IPS-20b (cell line): ENCODE results near the gene GSTCD.
A peak's percentile ranks its signal among the peaks of the same experiment; 100 is the strongest.

Experiments used
- H3K27ac ChIP-seq: one replicate; pipeline ENCODE4 v1.5.1; 2013; ENCODE audit warnings: low read length
- H3K27me3 ChIP-seq: 2 replicates; pipeline ENCODE4 v1.6.1; 2013; ENCODE audit warnings: mild to moderate bottlenecking, low read length, inconsistent platforms; ENCODE audit not compliant: insufficient read depth
- H3K36me3 ChIP-seq: 2 replicates; pipeline ENCODE4 v1.6.1; 2013; ENCODE audit warnings: low read depth, mild to moderate bottlenecking, inconsistent platforms, low read length, moderate library complexity; ENCODE audit not compliant: insufficient read depth
- H3K4me1 ChIP-seq: 2 replicates; pipeline ENCODE4 v1.6.1; 2013; ENCODE audit warnings: mild to moderate bottlenecking, control low read depth, inconsistent platforms, low read length, moderate library complexity; ENCODE audit not compliant: insufficient read depth
- H3K4me3 ChIP-seq: 2 replicates; pipeline ENCODE4 v1.5.1; 2013; ENCODE audit warnings: mild to moderate bottlenecking, low read length, inconsistent platforms
- H3K9ac ChIP-seq: 2 replicates; pipeline ENCODE4 v1.6.1; 2013; ENCODE audit warnings: low read depth, mild to moderate bottlenecking, inconsistent platforms, low read length, moderate library complexity
- H3K9me3 ChIP-seq: 2 replicates; pipeline ENCODE4 v1.6.1; 2013; ENCODE audit warnings: mild to moderate bottlenecking, low read depth, low read length, inconsistent platforms; ENCODE audit not compliant: insufficient read depth

Gene GSTCD, protein sequence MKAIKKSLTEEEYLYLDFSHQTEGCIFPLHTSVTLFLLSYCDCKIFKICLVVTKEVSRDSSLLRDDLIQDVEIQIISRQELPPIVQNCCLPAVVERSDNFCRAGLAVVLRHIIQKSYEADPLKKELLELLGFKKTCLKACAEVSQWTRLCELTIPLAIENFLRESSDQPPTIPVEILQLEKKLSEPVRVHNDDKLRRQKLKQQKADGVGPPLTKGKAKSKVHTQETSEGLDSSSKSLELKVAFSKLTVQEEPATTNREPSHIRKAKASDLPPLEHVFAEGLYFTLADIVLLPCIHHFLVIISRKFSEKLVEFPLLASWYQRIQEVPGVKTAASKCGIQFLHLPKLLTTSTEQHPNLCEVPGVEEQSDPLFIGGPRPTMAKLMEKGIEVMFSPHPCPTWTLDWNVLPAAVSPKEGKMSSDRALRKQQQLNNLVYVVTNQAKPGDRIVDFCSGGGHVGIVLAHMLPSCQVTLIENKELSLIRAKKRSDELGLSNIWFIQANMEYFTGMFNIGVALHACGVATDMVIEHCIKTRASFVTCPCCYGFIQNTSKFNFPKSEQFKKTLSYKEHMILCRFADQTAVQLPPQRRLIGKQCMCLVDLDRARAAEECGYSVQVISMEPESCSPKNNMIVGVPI

DNA sequence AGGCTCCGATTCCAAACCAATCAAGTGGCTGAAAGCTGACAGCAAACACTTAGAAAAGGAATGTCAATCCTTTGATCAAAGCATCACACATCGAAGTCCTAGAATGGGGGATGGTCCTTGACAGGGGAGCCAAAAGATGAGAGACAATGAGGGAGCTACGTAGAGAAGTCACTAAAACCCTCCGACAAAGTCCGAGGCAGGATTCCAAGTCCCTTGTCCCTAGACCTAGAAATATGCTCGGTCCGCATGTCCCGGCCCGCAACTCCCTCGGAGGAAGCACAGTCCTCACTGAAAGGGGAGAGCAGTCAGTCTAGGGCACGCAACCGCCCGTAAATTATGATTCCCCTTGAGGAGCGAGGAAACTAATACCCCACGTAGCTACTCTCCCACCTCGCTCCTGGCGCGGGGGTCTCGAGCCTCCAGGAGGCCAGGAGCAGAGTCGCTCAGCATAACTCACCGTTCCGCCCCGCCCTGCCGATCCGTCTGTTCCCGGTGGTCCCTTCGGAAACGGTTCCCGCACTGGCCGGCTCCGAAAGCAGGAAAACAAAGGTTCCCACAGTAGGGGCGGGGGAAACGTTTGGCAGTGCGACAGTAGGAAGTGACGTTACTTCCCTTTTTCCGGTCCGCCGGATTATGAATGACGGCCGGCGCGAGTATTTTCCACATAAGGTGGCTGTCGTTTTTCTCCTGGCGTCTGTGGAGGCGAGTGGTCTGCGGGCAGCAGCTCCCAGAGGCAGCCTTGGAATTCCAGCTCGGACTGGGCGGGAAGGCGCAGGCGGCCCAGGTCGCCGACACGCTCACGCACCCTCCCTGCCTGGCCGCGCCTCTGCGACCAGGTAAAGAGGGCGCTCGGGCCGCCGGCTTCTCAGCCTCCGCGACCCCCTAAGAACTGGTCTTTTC, at the start of gene GSTCD, which contains the start of gene INTS12:
GSTCD (plus strand) TSS at position 604 of the 900 bp plus-strand sequence. CDS start 8,830 bp downstream, outside the sequence.
INTS12 (minus strand) TSS at position 509 of the 900 bp plus-strand sequence. CDS start 8,684 bp downstream, outside the sequence.
- H3K9ac ChIP-seq, result peak within 1 kb of the TSS; percentile 94
- H3K4me1 ChIP-seq, result peaks cover 12% of the 10 kb centered on the region; the same call in 1 of the 2 replicates
- peak within 1 kb of the TSS; percentile 99 for H3K4me3 ChIP-seq
- no peaks in the 10 kb centered on the region for H3K27me3 ChIP-seq
- H3K27ac ChIP-seq, result peak within 1 kb of the TSS; percentile 85
- H3K36me3 ChIP-seq, result no peaks in the 10 kb centered on the region
- H3K9me3 ChIP-seq, result no peaks in the 10 kb centered on the region

DNA sequence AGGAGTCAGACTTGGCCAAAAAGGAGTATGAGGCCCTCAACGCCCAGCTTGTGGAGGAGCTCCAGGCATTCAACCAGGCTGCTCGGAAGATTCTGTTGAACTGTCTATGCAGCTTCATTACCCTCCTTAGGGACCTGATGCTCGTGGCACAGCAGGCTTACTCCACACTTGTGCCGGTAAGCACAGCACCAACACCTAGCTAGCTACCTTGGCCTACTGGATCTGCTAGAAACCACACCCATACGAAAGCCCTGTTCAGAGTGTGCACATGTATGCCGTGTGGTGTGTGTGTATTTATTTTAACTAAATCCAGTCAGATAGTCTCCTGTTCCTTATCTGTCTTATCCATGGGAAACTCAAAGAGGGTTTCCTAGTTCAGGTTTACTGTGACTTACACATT, 49.4 kb upstream of the GSTCD start:
- no peaks in the 10 kb centered on the region for H3K4me1 ChIP-seq
- H3K9me3 ChIP-seq, result no peaks in the 10 kb centered on the region
- no peak overlapping the region for H3K27ac ChIP-seq
- no peak overlapping the region for H3K4me3 ChIP-seq
- no peaks in the 10 kb centered on the region for H3K36me3 ChIP-seq
- H3K9ac ChIP-seq, result no peak overlapping the region
- H3K27me3 ChIP-seq, result no peaks in the 10 kb centered on the region

DNA sequence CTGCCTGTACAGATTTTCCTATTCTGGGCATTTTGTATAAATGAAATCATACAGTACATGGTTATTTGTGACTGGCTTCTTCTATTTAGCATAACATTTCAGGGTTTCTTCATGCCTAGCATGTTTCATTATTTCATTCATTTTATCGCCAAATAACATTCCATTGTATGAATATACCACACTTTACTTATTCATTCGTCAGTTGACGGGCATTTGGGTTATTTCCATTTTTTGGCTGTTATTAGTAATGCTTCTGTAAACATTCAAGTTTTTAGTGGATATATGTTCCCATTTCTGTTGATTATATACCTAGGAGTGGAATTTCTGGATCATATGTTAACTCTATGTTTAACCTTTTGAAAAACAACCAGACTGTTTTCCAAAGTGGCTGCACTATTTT, 47.6 kb upstream of the GSTCD start:
- Histone ChIP-seq H3K36me3 (no peaks in the 10 kb centered on the region), H3K27ac (no peak overlapping the region), H3K27me3 (no peaks in the 10 kb centered on the region), H3K4me1 (no peaks in the 10 kb centered on the region), H3K4me3 (no peak overlapping the region), H3K9ac (no peak overlapping the region), H3K9me3 (no peaks in the 10 kb centered on the region)

DNA sequence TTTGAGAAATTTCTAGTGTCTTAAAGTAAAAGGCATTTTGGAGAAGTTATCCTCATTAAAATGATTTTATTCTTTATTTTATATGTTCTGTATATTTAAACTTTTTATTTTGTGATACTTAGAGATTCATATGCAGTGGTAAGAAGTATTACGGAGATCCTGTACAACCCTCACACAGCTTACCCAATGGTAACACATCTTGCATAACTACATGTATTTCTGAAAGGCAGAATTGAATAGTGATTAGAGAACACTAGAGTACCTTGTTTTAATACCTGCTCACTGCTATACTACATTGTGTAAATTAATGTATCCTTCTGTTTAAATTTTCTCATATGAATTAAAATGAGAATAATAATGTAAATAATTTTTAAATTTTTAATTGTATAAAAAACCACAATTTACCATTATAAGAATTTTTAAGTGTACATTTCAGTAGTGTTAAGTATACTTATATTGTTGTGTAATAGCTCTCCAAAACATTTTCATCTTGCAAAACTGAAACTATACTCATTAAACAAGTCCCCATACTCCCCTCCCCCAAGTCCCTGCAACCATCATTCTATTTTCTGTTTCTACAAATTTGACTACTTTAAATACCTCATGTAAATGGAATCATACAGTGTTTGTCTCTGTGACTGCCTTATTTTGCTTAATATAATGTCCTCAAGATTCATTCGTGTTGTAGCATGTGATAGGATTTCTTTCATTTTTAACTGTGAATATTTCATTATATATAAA, 45.5 kb upstream of the GSTCD start:
- Histone ChIP-seq H3K4me1 (no peaks in the 10 kb centered on the region), H3K9me3 (no peaks in the 10 kb centered on the region), H3K9ac (no peak overlapping the region), H3K4me3 (no peak overlapping the region), H3K27ac (no peak overlapping the region), H3K36me3 (no peaks in the 10 kb centered on the region), H3K27me3 (no peaks in the 10 kb centered on the region)

DNA sequence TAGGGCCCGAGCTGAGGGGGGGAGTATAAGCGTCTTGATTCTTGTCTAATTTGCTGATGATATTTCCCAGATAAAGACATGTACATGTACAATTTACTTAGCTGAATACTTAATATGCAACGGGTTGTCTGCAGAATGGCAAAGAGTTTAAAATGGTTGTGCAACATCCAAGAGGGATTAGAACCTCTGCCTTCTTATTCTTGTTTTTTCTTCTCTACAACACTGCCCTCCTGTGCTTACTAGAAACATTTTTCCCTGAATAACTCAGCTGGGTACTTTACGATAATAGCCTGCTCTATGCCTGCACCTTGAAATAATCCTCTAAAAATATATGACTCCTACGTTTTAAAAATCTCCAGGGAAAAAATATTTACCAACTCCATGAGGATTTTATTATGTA, 41.9 kb upstream of the GSTCD start:
- Histone ChIP-seq H3K36me3 (no peaks in the 10 kb centered on the region), H3K4me1 (no peaks in the 10 kb centered on the region), H3K9me3 (no peaks in the 10 kb centered on the region)

DNA sequence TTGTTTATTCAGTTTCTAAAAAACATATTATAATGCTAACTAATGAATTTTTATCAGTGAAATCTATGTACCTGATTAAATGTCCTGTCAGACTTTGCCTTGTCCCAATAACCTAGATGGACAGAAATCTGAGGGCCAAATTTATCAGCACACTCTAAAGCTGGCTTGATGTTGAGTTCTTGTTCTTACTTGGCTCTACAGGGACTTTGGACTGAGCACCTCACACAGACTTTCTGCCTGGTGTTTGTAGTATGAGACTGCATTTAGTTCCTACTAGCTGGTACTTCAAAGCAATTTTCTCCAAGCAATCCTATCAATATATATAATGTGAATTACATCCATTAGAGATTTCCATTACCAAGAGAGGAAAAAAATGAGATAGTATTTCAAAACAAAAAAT, 37.9 kb upstream of the GSTCD start:
- Histone ChIP-seq H3K4me3 (no peak overlapping the region), H3K4me1 (no peaks in the 10 kb centered on the region), H3K27ac (no peak overlapping the region), H3K36me3 (no peaks in the 10 kb centered on the region), H3K9me3 (no peaks in the 10 kb centered on the region), H3K9ac (no peak overlapping the region), H3K27me3 (no peaks in the 10 kb centered on the region)

More for the DNA sequence above, 41.9 kb upstream of the GSTCD start:
- no peak overlapping the region for H3K4me3 ChIP-seq
- H3K27ac ChIP-seq, result no peak overlapping the region
- H3K27me3 ChIP-seq, result no peaks in the 10 kb centered on the region
- H3K9ac ChIP-seq, result no peak overlapping the region

DNA sequence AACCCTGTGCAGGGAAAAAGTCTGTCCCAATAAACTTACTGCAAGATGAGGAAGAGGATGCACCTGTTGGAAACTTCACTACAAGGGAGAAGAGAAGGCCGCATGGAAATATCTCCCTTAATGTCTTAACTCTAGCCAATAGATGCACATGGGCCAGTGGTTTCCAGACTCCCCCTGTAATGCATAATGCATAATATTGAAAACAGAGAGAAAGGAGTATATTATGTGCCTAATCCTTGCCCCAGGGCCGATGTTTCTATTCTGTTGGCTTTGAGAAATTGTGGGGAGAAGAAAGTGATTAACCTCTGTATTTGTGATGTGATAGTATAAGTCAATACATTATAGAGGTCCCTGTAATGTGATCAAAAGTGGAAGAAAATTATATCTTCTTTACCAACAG, 37.3 kb upstream of the GSTCD start:
- H3K4me3 ChIP-seq, result no peak overlapping the region
- no peaks in the 10 kb centered on the region for H3K4me1 ChIP-seq
- H3K9ac ChIP-seq, result no peak overlapping the region
- no peaks in the 10 kb centered on the region for H3K27me3 ChIP-seq
- no peak overlapping the region for H3K27ac ChIP-seq
- H3K36me3 ChIP-seq, result no peaks in the 10 kb centered on the region
- no peaks in the 10 kb centered on the region for H3K9me3 ChIP-seq

DNA sequence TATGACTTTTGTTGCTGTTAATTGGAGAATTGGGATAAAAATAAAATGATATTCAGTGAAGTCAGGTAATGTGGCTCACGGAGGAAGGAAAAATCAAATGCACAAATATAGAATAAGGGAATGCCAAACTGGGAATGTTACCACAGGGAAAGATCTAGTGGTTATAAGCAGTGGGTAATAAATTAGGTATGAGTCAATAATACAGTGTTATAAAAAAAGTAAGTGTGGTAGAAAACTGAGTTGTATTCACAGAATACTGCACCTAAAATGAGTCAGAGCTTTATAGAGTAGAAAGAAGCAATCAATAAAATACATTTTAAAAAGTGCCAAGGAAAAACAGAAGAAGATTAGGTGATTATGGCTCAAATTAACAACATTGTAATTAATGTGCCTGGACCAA, 34.6 kb upstream of the GSTCD start:
- H3K27me3 ChIP-seq, result no peaks in the 10 kb centered on the region
- H3K4me3 ChIP-seq, result no peak overlapping the region
- no peaks in the 10 kb centered on the region for H3K9me3 ChIP-seq
- no peaks in the 10 kb centered on the region for H3K36me3 ChIP-seq
- no peak overlapping the region for H3K27ac ChIP-seq
- H3K4me1 ChIP-seq, result no peaks in the 10 kb centered on the region
- no peak overlapping the region for H3K9ac ChIP-seq

DNA sequence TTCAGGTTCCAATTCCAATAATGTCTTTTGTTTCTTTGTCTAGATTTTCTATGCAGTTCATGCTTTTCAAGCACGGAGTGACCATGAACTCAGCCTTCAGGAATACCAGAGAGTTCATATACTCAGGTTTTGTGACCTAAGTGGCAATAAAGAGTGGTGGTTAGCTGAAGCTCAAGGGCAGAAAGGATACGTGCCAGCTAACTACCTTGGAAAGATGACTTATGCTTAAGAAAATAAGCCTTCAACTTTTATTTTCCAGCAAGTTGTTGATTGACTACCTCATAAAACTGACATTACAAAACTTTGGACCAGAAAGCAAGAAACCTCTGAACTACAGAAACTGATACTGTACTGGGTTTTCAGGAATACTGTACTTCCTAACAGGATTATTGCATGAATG, 30.9 kb upstream of the GSTCD start:
- H3K9ac ChIP-seq, result no peak overlapping the region
- no peak overlapping the region for H3K27ac ChIP-seq
- H3K27me3 ChIP-seq, result no peaks in the 10 kb centered on the region
- H3K36me3 ChIP-seq, result peaks cover 10% of the 10 kb centered on the region
- no peaks in the 10 kb centered on the region for H3K4me1 ChIP-seq
- H3K9me3 ChIP-seq, result no peaks in the 10 kb centered on the region
- no peak overlapping the region for H3K4me3 ChIP-seq

DNA sequence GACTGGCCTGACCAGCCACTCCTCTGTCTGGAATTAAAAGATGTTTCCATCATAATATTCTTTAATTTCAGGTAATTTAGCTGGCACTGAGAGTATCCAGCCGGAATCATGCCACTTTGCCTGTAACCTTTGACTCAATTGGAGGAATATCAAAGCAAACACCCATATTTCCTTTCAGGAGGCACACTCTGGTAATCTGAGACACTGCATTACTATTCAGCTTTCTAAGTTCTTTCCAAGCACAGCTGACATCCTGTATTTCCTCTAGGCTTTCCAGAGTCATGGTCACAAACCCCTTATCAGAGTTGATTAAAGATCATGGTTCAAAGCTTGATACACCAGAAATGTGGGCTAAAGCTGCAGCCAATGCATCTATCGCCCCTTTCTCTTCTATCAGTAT, 29.4 kb upstream of the GSTCD start:
- Histone ChIP-seq H3K27ac (no peak overlapping the region), H3K9ac (no peak overlapping the region), H3K36me3 (peaks cover 14% of the 10 kb centered on the region), H3K27me3 (no peaks in the 10 kb centered on the region), H3K4me1 (no peaks in the 10 kb centered on the region), H3K9me3 (no peaks in the 10 kb centered on the region), H3K4me3 (no peak overlapping the region)

DNA sequence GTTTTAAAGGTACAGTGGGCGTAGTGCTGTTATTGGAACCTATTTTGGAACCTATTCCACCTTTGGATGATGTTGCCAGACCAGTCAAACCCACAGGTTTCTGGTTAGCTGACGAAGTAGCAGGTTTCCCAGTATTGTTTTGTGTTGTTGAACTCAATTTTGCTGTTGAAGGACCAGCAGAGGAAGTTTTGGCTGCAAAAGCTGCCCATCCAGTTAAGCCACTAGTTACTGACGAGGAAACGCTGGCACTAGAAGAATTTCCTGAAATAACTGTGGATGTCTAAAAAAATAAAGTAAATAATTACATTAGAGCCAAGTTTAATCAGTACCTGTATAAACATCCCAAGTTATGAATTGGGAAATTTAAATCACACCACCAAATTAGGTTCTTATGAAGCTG, 25.5 kb upstream of the GSTCD start:
- Histone ChIP-seq H3K9me3 (no peaks in the 10 kb centered on the region), H3K4me1 (no peaks in the 10 kb centered on the region), H3K9ac (no peak overlapping the region), H3K4me3 (no peak overlapping the region), H3K27ac (no peak overlapping the region), H3K36me3 (peaks cover 21% of the 10 kb centered on the region), H3K27me3 (no peaks in the 10 kb centered on the region)
